ENCODE measurements around the gene GUCY1B1. TPM values are rescaled to one million over a fixed set of nuclear protein-coding genes. Genes with fewer than 3 reads are reported as not detected.

The GUCY1B1 gene
- polyA plus RNA-seq, 1 experiment, result 2.2 TPM

GRCh38 chr4:155828628-155829027 is 69.8 kb downstream of the GUCY1B1 start:
- Histone ChIP-seq H3K27me3 (ENCODE audit: control insufficient read depth, insufficient read depth, low read length) (no peaks in the 10 kb centered on the region), H3K36me3 (ENCODE audit: control insufficient read depth, insufficient read depth, low read length) (no peaks in the 10 kb centered on the region), H3K4me3 (ENCODE audit: low read depth, low read length) (no peak overlapping the region)
- no peak for TF ChIP-seq CTCF (IDR thresholded peaks at IDR 0.05; ENCODE audit: insufficient read depth, low read depth, low read length)
- CTCF ChIA-PET, result interaction anchor here (1.2 kb wide), 1 partner anchor 10 kb away, joined by 4 read pairs; no protein-coding TSS in a partner anchor
- POLR2A ChIA-PET, result no interaction called here
- no peak for DNase-seq (ENCODE audit: low read depth)

GRCh38 chr4:155832664-155833063 is 73.8 kb downstream of the GUCY1B1 start:
- CTCF ChIA-PET, result no interaction called here
- no peak for DNase-seq (ENCODE audit: low read depth)
- no peaks in the 10 kb centered on the region; the same call in 1 of the 2 replicates for H3K27me3 ChIP-seq (ENCODE audit: control insufficient read depth, insufficient read depth, low read length)
- POLR2A ChIA-PET, result no interaction called here
- no peaks in the 10 kb centered on the region for H3K36me3 ChIP-seq (ENCODE audit: control insufficient read depth, insufficient read depth, low read length)
- TF ChIP-seq CTCF (IDR thresholded peaks at IDR 0.05; ENCODE audit: insufficient read depth, low read depth, low read length), result no peak
- H3K4me3 ChIP-seq (ENCODE audit: low read depth, low read length), result no peak overlapping the region

GRCh38 chr4:155837203-155837796 is 78.5 kb downstream of the GUCY1B1 start:
- CTCF ChIA-PET, result no interaction called here
- no peaks in the 10 kb centered on the region; the same call in 1 of the 2 replicates for H3K27me3 ChIP-seq (ENCODE audit: control insufficient read depth, insufficient read depth, low read length)
- POLR2A ChIA-PET, result no interaction called here
- TF ChIP-seq CTCF (IDR thresholded peaks at IDR 0.05; ENCODE audit: insufficient read depth, low read depth, low read length), result no peak
- no peak overlapping the region for H3K4me3 ChIP-seq (ENCODE audit: low read depth, low read length)
- no peak for DNase-seq (ENCODE audit: low read depth)
- no peaks in the 10 kb centered on the region for H3K36me3 ChIP-seq (ENCODE audit: control insufficient read depth, insufficient read depth, low read length)

GRCh38 chr4:155842080-155842479 is 83.3 kb downstream of the GUCY1B1 start:
- ChIA-PET CTCF (interaction anchor here (1.3 kb wide), 1 partner anchor 15 kb away, joined by 7 read pairs; no protein-coding TSS in a partner anchor), POLR2A (no interaction called here)
- DNase-seq (ENCODE audit: low read depth), result no peak
- Histone ChIP-seq H3K4me3 (ENCODE audit: low read depth, low read length) (no peak overlapping the region), H3K36me3 (ENCODE audit: control insufficient read depth, insufficient read depth, low read length) (no peaks in the 10 kb centered on the region), H3K27me3 (ENCODE audit: control insufficient read depth, insufficient read depth, low read length) (no peaks in the 10 kb centered on the region)
- TF ChIP-seq CTCF (IDR thresholded peaks at IDR 0.05; ENCODE audit: insufficient read depth, low read depth, low read length), result no peak

GRCh38 chr4:155846929-155847328 is 88.1 kb downstream of the GUCY1B1 start:
- no peak for TF ChIP-seq CTCF (IDR thresholded peaks at IDR 0.05; ENCODE audit: insufficient read depth, low read depth, low read length)
- DNase-seq (ENCODE audit: low read depth), result no peak
- Histone ChIP-seq H3K4me3 (ENCODE audit: low read depth, low read length) (no peak overlapping the region), H3K27me3 (ENCODE audit: control insufficient read depth, insufficient read depth, low read length) (no peaks in the 10 kb centered on the region), H3K36me3 (ENCODE audit: control insufficient read depth, insufficient read depth, low read length) (no peaks in the 10 kb centered on the region)
- ChIA-PET POLR2A (no interaction called here), CTCF (no interaction called here)
